ENCODE data around the gene CHMP1A.

- TF ChIP-seq CTCF (IDR thresholded peaks at IDR 0.05), result no peak
- TF ChIP-seq RFX5 (IDR thresholded peaks at IDR 0.05), result no peak
- TF ChIP-seq HMGXB4 (CRISPR knock-in tag; IDR thresholded peaks at IDR 0.05; ENCODE audit: borderline replicate concordance), result no peak
- no peak for TF ChIP-seq REST (IDR thresholded peaks at IDR 0.05)
- TF ChIP-seq CHD2 (IDR thresholded peaks at IDR 0.05; ENCODE audit: low read length, partially characterized antibody), result no peak
- TF ChIP-seq MAX (IDR thresholded peaks at IDR 0.05), result no peak
- no peak for TF ChIP-seq POLR2A (IDR thresholded peaks at IDR 0.05; ENCODE audit: low read length)
- TF ChIP-seq EHMT2 (IDR thresholded peaks at IDR 0.05; ENCODE audit: low read depth), result no peak
- TF ChIP-seq USF2 (IDR thresholded peaks at IDR 0.05), result no peak
- no peak for TF ChIP-seq KDM5A (IDR thresholded peaks at IDR 0.05)
- TF ChIP-seq SMC3 (IDR thresholded peaks at IDR 0.05), result no peak
These were observed 14.9 kb upstream of the CHMP1A start for GRCh38 chr16:89672177-89672941.

All from A549 (cell line).